GM23338 (cell line): ENCODE data around the gene ITPR2. TPM values are rescaled to one million over a fixed set of nuclear protein-coding genes. Genes with fewer than 3 reads are reported as not detected.

Source experiments
- ATAC-seq: fragments of 200-7000 bp; cut with Tn5 transposase; 3 replicates; pipeline ENCODE4 v1.9.1; 2020
- DNase-seq: peaks from one replicate; pipeline ENCODE4 v3.0.0-alpha.2; 2015; ENCODE audit warnings: low spot score
- H2AFZ ChIP-seq: fragments of 200-600 bp; sonication (generic); 2 replicates; pipeline ENCODE4 v1.8.0; 2016; ENCODE audit warnings: antibody characterized with exemption, mild to moderate bottlenecking, moderate library complexity
- H3F3A ChIP-seq: fragments of 200-600 bp; sonication (generic); replicated peaks from 2 replicates; pipeline ENCODE4 v1.8.0; 2017; ENCODE audit warnings: antibody characterized with exemption, mixed run types, low read depth
- H3K27ac ChIP-seq: fragments of 200-600 bp; sonication (generic); 2 replicates; pipeline ENCODE4 v1.6.1; 2016; ENCODE audit warnings: low read depth
- H3K27me3 ChIP-seq: fragments of 200-600 bp; sonication (generic); 2 replicates; pipeline ENCODE4 v1.8.0; 2016; ENCODE audit warnings: mild to moderate bottlenecking, mixed run types, moderate library complexity; ENCODE audit not compliant: insufficient read depth
- H3K36me3 ChIP-seq: fragments of 200-600 bp; sonication (generic); 2 replicates; pipeline ENCODE4 v1.8.0; 2016; ENCODE audit warnings: mild to moderate bottlenecking; ENCODE audit not compliant: insufficient read depth
- H3K4me1 ChIP-seq: fragments of 200-600 bp; sonication (generic); 2 replicates; pipeline ENCODE4 v1.8.0; 2016; ENCODE audit warnings: mild to moderate bottlenecking, moderate library complexity; ENCODE audit not compliant: insufficient read depth
- H3K4me2 ChIP-seq: fragments of 200-600 bp; sonication (generic); 2 replicates; pipeline ENCODE4 v1.7.1; 2017; ENCODE audit warnings: mixed run types
- H3K4me3 ChIP-seq: fragments of 200-600 bp; sonication (generic); 2 replicates; pipeline ENCODE4 v1.6.1; 2016; ENCODE audit warnings: mixed run types
- H3K79me2 ChIP-seq: fragments of 200-600 bp; sonication (generic); replicated peaks from 2 replicates; pipeline ENCODE4 v1.8.0; 2017; ENCODE audit warnings: mild to moderate bottlenecking; ENCODE audit not compliant: insufficient read depth
- H3K9me2 ChIP-seq: fragments of 200-600 bp; sonication (generic); 2 replicates; pipeline ENCODE4 v1.8.0; 2017; ENCODE audit not compliant: insufficient read depth
- H4K20me1 ChIP-seq: fragments of 200-600 bp; sonication (generic); replicated peaks from 2 replicates; pipeline ENCODE4 v1.8.0; 2017; ENCODE audit warnings: mild to moderate bottlenecking; ENCODE audit not compliant: insufficient read depth
- H3K27ac Mint-ChIP-seq: 2 replicates; pipeline ENCODE4 v1.8.0; 2020; ENCODE audit warnings: inconsistent platforms, mild to moderate bottlenecking, moderate library complexity, mixed read lengths
- H3K27me3 Mint-ChIP-seq: 3 replicates; pipeline ENCODE4 v1.8.0; 2022; ENCODE audit warnings: low read depth, mild to moderate bottlenecking, moderate library complexity, mixed read lengths, inconsistent platforms; ENCODE audit not compliant: insufficient read depth, poor library complexity
- H3K36me3 Mint-ChIP-seq: 3 replicates; pipeline ENCODE4 v1.8.0; 2021; ENCODE audit warnings: low read depth, mild to moderate bottlenecking, inconsistent platforms, moderate library complexity, mixed read lengths
- H3K4me1 Mint-ChIP-seq: 3 replicates; pipeline ENCODE4 v1.8.0; 2020; ENCODE audit warnings: mild to moderate bottlenecking, inconsistent platforms, mixed read lengths
- H3K4me3 Mint-ChIP-seq: 3 replicates; pipeline ENCODE4 v1.8.0; 2021; ENCODE audit warnings: moderate library complexity, mild to moderate bottlenecking, inconsistent platforms, mixed read lengths
- H3K9me3 Mint-ChIP-seq: 3 replicates; pipeline ENCODE4 v1.8.0; 2020; ENCODE audit warnings: moderate library complexity, mild to moderate bottlenecking, inconsistent platforms, mixed read lengths
- CREB1 ChIP-seq: fragments of 250-450 bp; sonication (Bioruptor Pico); IDR thresholded peaks from 2 replicates; pipeline ENCODE4 v1.5.0; 2020; ENCODE audit warnings: low read depth, mild to moderate bottlenecking, moderate library complexity
- ETS1 ChIP-seq: IDR thresholded peaks from 2 replicates; pipeline ENCODE4 v1.6.1; 2016; ENCODE audit warnings: antibody characterized with exemption
- EZH2phosphoT487 ChIP-seq: fragments of 200-600 bp; sonication (generic); IDR thresholded peaks from one replicate; pipeline ENCODE4 v1.8.1; 2018; ENCODE audit warnings: antibody characterized with exemption; ENCODE audit not compliant: unreplicated experiment
- JUNB ChIP-seq: IDR thresholded peaks from one replicate; pipeline ENCODE4 v1.6.1; 2016; ENCODE audit warnings: antibody characterized with exemption; ENCODE audit not compliant: unreplicated experiment
- NANOG ChIP-seq: IDR thresholded peaks from 2 replicates; pipeline ENCODE4 v1.6.1; 2016; ENCODE audit warnings: antibody characterized with exemption, borderline replicate concordance
- POLR2AphosphoS5 ChIP-seq: IDR thresholded peaks from 2 replicates; pipeline ENCODE4 v1.6.1; 2016; ENCODE audit warnings: antibody characterized with exemption, low read depth
- STAT1 ChIP-seq: IDR thresholded peaks from one replicate; pipeline ENCODE4 v1.6.1; 2016; ENCODE audit warnings: antibody characterized with exemption; ENCODE audit not compliant: unreplicated experiment
- ZNF114 ChIP-seq: fragments of 250-450 bp; sonication (Bioruptor Pico); IDR thresholded peaks from 2 replicates; pipeline ENCODE4 v1.5.0; 2020; ENCODE audit warnings: mild to moderate bottlenecking, moderate library complexity
- ZNF331 ChIP-seq: fragments of 250-450 bp; sonication (Bioruptor Pico); IDR thresholded peaks from 2 replicates; pipeline ENCODE4 v1.5.0; 2020; ENCODE audit warnings: low read depth, mild to moderate bottlenecking, moderate library complexity
- polyA plus RNA-seq: library from polyadenylated mRNA; unstranded; fragments of >200 nt; fragmentation: Nextera tagmentation; extraction: Ambion mirVana; gene quantifications from 2 replicates; pipeline ENCODE4 v1.2.1, GENCODE V29; 2016
- total RNA-seq: library from RNA; depleted of rRNA; stranded (reverse); fragments of >200 nt; shearing (Covaris generic); gene quantifications from 2 replicates; pipeline ENCODE4 v1.2.3, GENCODE V29; 2014
- TF ChIP-seq, protein P1 (sequence below), 2 experiments: fragments of 200-600 bp in 1 of 2; sonication (generic) in 1 of 2; conservative IDR thresholded peaks; 2 replicates each; pipeline versions ENCODE4 v1.5.1 to v1.6.1; 2016 to 2017; ENCODE audit warnings: antibody characterized with exemption in 2 of 2, low read depth in 2 of 2, mild to moderate bottlenecking in 2 of 2, moderate library complexity in 1 of 2
- TF ChIP-seq, protein P2 (sequence below): fragments of 250-450 bp; sonication (Bioruptor Pico); IDR thresholded peaks from 2 replicates; pipeline ENCODE4 v1.5.0; 2020; ENCODE audit warnings: mild to moderate bottlenecking, moderate library complexity

The ITPR2 gene
- total and polyA plus RNA-seq, 2 experiments from 2014 or later = 44.5 to 65.2 TPM

GRCh38 chr12:26379777-26380467, 453.1 kb downstream of the ITPR2 start (continued):
- TF ChIP-seq, protein P1, sequence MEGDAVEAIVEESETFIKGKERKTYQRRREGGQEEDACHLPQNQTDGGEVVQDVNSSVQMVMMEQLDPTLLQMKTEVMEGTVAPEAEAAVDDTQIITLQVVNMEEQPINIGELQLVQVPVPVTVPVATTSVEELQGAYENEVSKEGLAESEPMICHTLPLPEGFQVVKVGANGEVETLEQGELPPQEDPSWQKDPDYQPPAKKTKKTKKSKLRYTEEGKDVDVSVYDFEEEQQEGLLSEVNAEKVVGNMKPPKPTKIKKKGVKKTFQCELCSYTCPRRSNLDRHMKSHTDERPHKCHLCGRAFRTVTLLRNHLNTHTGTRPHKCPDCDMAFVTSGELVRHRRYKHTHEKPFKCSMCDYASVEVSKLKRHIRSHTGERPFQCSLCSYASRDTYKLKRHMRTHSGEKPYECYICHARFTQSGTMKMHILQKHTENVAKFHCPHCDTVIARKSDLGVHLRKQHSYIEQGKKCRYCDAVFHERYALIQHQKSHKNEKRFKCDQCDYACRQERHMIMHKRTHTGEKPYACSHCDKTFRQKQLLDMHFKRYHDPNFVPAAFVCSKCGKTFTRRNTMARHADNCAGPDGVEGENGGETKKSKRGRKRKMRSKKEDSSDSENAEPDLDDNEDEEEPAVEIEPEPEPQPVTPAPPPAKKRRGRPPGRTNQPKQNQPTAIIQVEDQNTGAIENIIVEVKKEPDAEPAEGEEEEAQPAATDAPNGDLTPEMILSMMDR (conservative IDR thresholded peaks at IDR 0.05; ENCODE audit: low read depth in 2 of 2) = no peak
- TF ChIP-seq STAT1 (no peak), POLR2AphosphoS5 (no peak), NANOG (no peak), ZNF114 (CRISPR knock-in tag) (no peak)

DNA sequence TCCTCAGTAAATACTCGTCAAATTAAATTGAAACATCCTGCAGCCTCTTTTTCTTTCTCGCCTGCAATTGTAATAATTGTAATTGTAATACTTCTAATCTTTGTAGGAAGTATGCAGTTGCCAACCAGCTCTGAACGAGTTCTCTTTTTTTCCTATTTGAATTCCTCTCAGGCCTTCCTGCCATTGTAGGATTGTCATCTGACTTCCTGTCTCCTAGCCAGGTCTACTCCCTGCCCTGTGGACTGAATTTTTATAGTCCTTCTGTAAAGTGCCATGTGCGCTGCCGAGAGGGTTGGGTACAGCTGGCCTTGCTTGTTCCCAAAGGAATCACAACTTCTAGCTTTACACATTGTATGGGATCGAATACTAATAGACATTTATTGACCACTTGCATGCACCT, 454.3 kb downstream of the ITPR2 start:
- Mint-ChIP-seq H3K4me1 (no peaks in the 10 kb centered on the region), H3K27me3 (peaks cover 8% of the 10 kb centered on the region), H3K27ac (no peak overlapping the region; the same call in 1 of the 2 replicates), H3K36me3 (peaks cover 11% of the 10 kb centered on the region), H3K9me3 (peaks cover 2% of the 10 kb centered on the region; the same call in 1 of the 3 replicates), H3K4me3 (no peak overlapping the region)
- no peaks in the 10 kb centered on the region for H3F3A ChIP-seq
- no peak overlapping the region for H2AFZ ChIP-seq
- H3K27me3 ChIP-seq = no peaks in the 10 kb centered on the region
- TF ChIP-seq, protein P2, sequence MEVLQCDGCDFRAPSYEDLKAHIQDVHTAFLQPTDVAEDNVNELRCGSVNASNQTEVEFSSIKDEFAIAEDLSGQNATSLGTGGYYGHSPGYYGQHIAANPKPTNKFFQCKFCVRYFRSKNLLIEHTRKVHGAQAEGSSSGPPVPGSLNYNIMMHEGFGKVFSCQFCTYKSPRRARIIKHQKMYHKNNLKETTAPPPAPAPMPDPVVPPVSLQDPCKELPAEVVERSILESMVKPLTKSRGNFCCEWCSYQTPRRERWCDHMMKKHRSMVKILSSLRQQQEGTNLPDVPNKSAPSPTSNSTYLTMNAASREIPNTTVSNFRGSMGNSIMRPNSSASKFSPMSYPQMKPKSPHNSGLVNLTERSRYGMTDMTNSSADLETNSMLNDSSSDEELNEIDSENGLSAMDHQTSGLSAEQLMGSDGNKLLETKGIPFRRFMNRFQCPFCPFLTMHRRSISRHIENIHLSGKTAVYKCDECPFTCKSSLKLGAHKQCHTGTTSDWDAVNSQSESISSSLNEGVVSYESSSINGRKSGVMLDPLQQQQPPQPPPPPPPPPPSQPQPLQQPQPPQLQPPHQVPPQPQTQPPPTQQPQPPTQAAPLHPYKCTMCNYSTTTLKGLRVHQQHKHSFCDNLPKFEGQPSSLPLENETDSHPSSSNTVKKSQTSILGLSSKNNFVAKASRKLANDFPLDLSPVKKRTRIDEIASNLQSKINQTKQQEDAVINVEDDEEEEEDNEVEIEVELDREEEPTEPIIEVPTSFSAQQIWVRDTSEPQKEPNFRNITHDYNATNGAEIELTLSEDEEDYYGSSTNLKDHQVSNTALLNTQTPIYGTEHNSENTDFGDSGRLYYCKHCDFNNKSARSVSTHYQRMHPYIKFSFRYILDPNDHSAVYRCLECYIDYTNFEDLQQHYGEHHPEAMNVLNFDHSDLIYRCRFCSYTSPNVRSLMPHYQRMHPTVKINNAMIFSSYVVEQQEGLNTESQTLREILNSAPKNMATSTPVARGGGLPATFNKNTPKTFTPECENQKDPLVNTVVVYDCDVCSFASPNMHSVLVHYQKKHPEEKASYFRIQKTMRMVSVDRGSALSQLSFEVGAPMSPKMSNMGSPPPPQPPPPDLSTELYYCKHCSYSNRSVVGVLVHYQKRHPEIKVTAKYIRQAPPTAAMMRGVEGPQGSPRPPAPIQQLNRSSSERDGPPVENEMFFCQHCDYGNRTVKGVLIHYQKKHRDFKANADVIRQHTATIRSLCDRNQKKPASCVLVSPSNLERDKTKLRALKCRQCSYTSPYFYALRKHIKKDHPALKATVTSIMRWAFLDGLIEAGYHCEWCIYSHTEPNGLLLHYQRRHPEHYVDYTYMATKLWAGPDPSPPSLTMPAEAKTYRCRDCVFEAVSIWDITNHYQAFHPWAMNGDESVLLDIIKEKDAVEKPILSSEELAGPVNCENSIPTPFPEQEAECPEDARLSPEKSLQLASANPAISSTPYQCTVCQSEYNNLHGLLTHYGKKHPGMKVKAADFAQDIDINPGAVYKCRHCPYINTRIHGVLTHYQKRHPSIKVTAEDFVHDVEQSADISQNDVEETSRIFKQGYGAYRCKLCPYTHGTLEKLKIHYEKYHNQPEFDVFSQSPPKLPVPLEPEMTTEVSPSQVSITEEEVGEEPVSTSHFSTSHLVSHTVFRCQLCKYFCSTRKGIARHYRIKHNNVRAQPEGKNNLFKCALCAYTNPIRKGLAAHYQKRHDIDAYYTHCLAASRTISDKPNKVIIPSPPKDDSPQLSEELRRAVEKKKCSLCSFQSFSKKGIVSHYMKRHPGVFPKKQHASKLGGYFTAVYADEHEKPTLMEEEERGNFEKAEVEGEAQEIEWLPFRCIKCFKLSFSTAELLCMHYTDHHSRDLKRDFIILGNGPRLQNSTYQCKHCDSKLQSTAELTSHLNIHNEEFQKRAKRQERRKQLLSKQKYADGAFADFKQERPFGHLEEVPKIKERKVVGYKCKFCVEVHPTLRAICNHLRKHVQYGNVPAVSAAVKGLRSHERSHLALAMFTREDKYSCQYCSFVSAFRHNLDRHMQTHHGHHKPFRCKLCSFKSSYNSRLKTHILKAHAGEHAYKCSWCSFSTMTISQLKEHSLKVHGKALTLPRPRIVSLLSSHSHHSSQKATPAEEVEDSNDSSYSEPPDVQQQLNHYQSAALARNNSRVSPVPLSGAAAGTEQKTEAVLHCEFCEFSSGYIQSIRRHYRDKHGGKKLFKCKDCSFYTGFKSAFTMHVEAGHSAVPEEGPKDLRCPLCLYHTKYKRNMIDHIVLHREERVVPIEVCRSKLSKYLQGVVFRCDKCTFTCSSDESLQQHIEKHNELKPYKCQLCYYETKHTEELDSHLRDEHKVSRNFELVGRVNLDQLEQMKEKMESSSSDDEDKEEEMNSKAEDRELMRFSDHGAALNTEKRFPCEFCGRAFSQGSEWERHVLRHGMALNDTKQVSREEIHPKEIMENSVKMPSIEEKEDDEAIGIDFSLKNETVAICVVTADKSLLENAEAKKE (CRISPR knock-in tag) = no peak
- TF ChIP-seq ZNF114 (CRISPR knock-in tag) = no peak
- TF ChIP-seq CREB1 (CRISPR knock-in tag) = no peak
- TF ChIP-seq JUNB = no peak
- no peak for TF ChIP-seq EZH2phosphoT487
- no peak for TF ChIP-seq ZNF331 (CRISPR knock-in tag)
- no peak for TF ChIP-seq ETS1
- no peak for TF ChIP-seq POLR2AphosphoS5
- no peaks in the 10 kb centered on the region for H4K20me1 ChIP-seq
- no peak overlapping the region for H3K4me2 ChIP-seq
- DNase-seq (no peak), ATAC-seq (no peak)
- no peak overlapping the region for H3K4me3 ChIP-seq
- H3K79me2 ChIP-seq = no peaks in the 10 kb centered on the region
- no peaks in the 10 kb centered on the region for H3K9me2 ChIP-seq
- peaks cover 2% of the 10 kb centered on the region; the same call in 1 of the 2 replicates for H3K36me3 ChIP-seq
- H3K4me1 ChIP-seq = no peaks in the 10 kb centered on the region
- no peak overlapping the region for H3K27ac ChIP-seq
